ENCODE measurements around the gene SBNO1.

SBNO1 gene

GRCh38 chr12:123245678-123246077 is 119.0 kb downstream of the SBNO1 start:
- Histone ChIP-seq H3K27me3 (ENCODE audit: low read length) (no peaks in the 10 kb centered on the region), H3K9ac (ENCODE audit: low read length) (no peak overlapping the region), H3K9me2 (replicated peaks; ENCODE audit: insufficient read depth, low read length) (no peaks in the 10 kb centered on the region), H3K4me2 (ENCODE audit: low read depth, low read length, poor library complexity, severe bottlenecking) (no peak overlapping the region), H3K4me3 (ENCODE audit: insufficient read depth, low read length, poor library complexity, severe bottlenecking) (no peak overlapping the region), H3K9me3 (ENCODE audit: insufficient read depth, low read length) (no peaks in the 10 kb centered on the region), H3K36me3 (ENCODE audit: low read length) (no peaks in the 10 kb centered on the region), H2AFZ (ENCODE audit: low read depth, low read length, severe bottlenecking) (no peak overlapping the region), H3K27ac (ENCODE audit: low read depth, low read length) (no peak overlapping the region), H3K79me2 (ENCODE audit: insufficient read depth, low read length) (peaks cover 86% of the 10 kb centered on the region), H3F3A (ENCODE audit: insufficient read depth) (no peaks in the 10 kb centered on the region), H4K20me1 (ENCODE audit: low read depth, low read length) (no peaks in the 10 kb centered on the region; the same call in 1 of the 2 replicates)
- TF ChIP-seq CTCF (IDR thresholded peaks at IDR 0.05; ENCODE audit: insufficient read depth, low read length, poor library complexity, severe bottlenecking) (no peak), EZH2phosphoT487 (conservative IDR thresholded peaks at IDR 0.05; ENCODE audit: low read length) (no peak)

GRCh38 chr12:123243671-123244262 is 120.9 kb downstream of the SBNO1 start:
- Histone ChIP-seq H3K9ac (ENCODE audit: low read length) (no peak overlapping the region), H4K20me1 (ENCODE audit: low read depth, low read length) (no peaks in the 10 kb centered on the region), H3K27ac (ENCODE audit: low read depth, low read length) (no peak overlapping the region), H3K79me2 (ENCODE audit: insufficient read depth, low read length) (peaks cover 86% of the 10 kb centered on the region), H3K36me3 (ENCODE audit: low read length) (no peaks in the 10 kb centered on the region), H3K27me3 (ENCODE audit: low read length) (no peaks in the 10 kb centered on the region), H3K4me3 (ENCODE audit: insufficient read depth, low read length, poor library complexity, severe bottlenecking) (no peak overlapping the region), H3K9me2 (replicated peaks; ENCODE audit: insufficient read depth, low read length) (no peaks in the 10 kb centered on the region), H3F3A (ENCODE audit: insufficient read depth) (no peaks in the 10 kb centered on the region), H2AFZ (ENCODE audit: low read depth, low read length, severe bottlenecking) (no peak overlapping the region), H3K4me2 (ENCODE audit: low read depth, low read length, poor library complexity, severe bottlenecking) (no peak overlapping the region), H3K9me3 (ENCODE audit: insufficient read depth, low read length) (no peaks in the 10 kb centered on the region)
- no peak for TF ChIP-seq EZH2phosphoT487 (conservative IDR thresholded peaks at IDR 0.05; ENCODE audit: low read length)
- TF ChIP-seq CTCF (IDR thresholded peaks at IDR 0.05; ENCODE audit: insufficient read depth, low read length, poor library complexity, severe bottlenecking): no peak

GRCh38 chr12:123242116-123242904 is 122.3 kb downstream of the SBNO1 start:
- TF ChIP-seq EZH2phosphoT487 (conservative IDR thresholded peaks at IDR 0.05; ENCODE audit: low read length) (no peak), CTCF (IDR thresholded peaks at IDR 0.05; ENCODE audit: insufficient read depth, low read length, poor library complexity, severe bottlenecking) (no peak)
- H2AFZ ChIP-seq (ENCODE audit: low read depth, low read length, severe bottlenecking): no peak overlapping the region
- H3K9ac ChIP-seq (ENCODE audit: low read length): no peak overlapping the region
- H3K27me3 ChIP-seq (ENCODE audit: low read length): no peaks in the 10 kb centered on the region
- peaks cover 12% of the 10 kb centered on the region for H3F3A ChIP-seq (ENCODE audit: insufficient read depth)
- H3K36me3 ChIP-seq (ENCODE audit: low read length): no peaks in the 10 kb centered on the region
- no peaks in the 10 kb centered on the region for H3K9me3 ChIP-seq (ENCODE audit: insufficient read depth, low read length)
- no peaks in the 10 kb centered on the region for H3K9me2 ChIP-seq (replicated peaks; ENCODE audit: insufficient read depth, low read length)
- H3K27ac ChIP-seq (ENCODE audit: low read depth, low read length): no peak overlapping the region
- H3K79me2 ChIP-seq (ENCODE audit: insufficient read depth, low read length): peaks cover 82% of the 10 kb centered on the region
- no peak overlapping the region for H3K4me3 ChIP-seq (ENCODE audit: insufficient read depth, low read length, poor library complexity, severe bottlenecking)
- no peak overlapping the region for H3K4me2 ChIP-seq (ENCODE audit: low read depth, low read length, poor library complexity, severe bottlenecking)
- no peaks in the 10 kb centered on the region for H4K20me1 ChIP-seq (ENCODE audit: low read depth, low read length)
